Inflammatory macrophage treated with lipopolysaccharide for 4 hours (primary cell): ENCODE measurements around the gene NAXE.
"Not testable (repeated sequence)": the region's sequence is repeated elsewhere in the genome, so short reads cannot be mapped to it uniquely, and the experiment has no call there.

ENCODE experiments used
- DNase-seq: peaks from one replicate; pipeline ENCODE4 v3.0.0-alpha.2; 2020

The NAXE gene

GRCh38 chr1:156594190-156594589, 2.6 kb downstream of the NAXE start:
- no peak for DNase-seq

GRCh38 chr1:156595016-156595415, 3.4 kb downstream of the NAXE start:
- DNase-seq, result no peak

GRCh38 chr1:156596426-156596825, 4.8 kb downstream of the NAXE start:
- DNase-seq, result no peak

- DNase-seq, result no peak
Measured at GRCh38 chr1:156598125-156598524, 6.5 kb downstream of the NAXE start.

GRCh38 chr1:156598731-156599432, 7.3 kb downstream of the NAXE start:
- DNase-seq, result no peak

- DNase-seq, result peak; percentile 63
Measured at GRCh38 chr1:156599811-156600210, 8.2 kb downstream of the NAXE start.

- no peak for DNase-seq
Measured at GRCh38 chr1:156600733-156601121, 9.2 kb downstream of the NAXE start.

GRCh38 chr1:156601122-156601830, 9.7 kb downstream of the NAXE start, which contains the start of gene GPATCH4:
TSS of gene GPATCH4 (minus strand) at chr1:156601479.
- peak; percentile 83 for DNase-seq

GRCh38 chr1:156601892-156602291, 10.3 kb downstream of the NAXE start:
- no peak for DNase-seq

GRCh38 chr1:156602557-156602993, 11.0 kb downstream of the NAXE start:
- peak; percentile 54 for DNase-seq

- DNase-seq, result not testable (repeated sequence)
Measured at GRCh38 chr1:156607344-156607743, 15.8 kb downstream of the NAXE start.

GRCh38 chr1:156608036-156608674, 16.6 kb downstream of the NAXE start:
- peak; percentile 78 for DNase-seq

GRCh38 chr1:156608981-156609380, 17.4 kb downstream of the NAXE start:
- peak; percentile 31 for DNase-seq

GRCh38 chr1:156610072-156610471, 18.5 kb downstream of the NAXE start:
- DNase-seq, result not testable (repeated sequence)

GRCh38 chr1:156612666-156613065, 21.1 kb downstream of the NAXE start:
- peak; percentile 40 for DNase-seq

GRCh38 chr1:156615946-156616345, 24.4 kb downstream of the NAXE start:
- DNase-seq, result no peak

GRCh38 chr1:156616463-156616862, 24.9 kb downstream of the NAXE start:
- no peak for DNase-seq

- DNase-seq, result no peak
Measured at GRCh38 chr1:156618853-156619581, 27.4 kb downstream of the NAXE start, which contains the start of gene HAPLN2. TSS of gene HAPLN2 (plus strand) at chr1:156619415. CDS start at chr1:156623491, 4,076 bp downstream.

- DNase-seq, result no peak
Measured at GRCh38 chr1:156619582-156619955, 28.0 kb downstream of the NAXE start.

- no peak for DNase-seq
Measured at GRCh38 chr1:156622581-156623297, 31.2 kb downstream of the NAXE start.

- DNase-seq, result peak; percentile 54
Measured at GRCh38 chr1:156623946-156624813, 32.6 kb downstream of the NAXE start.
